Measurements from ENCODE around the gene RASGRP3.
"Not testable (repeated sequence)": the region's sequence is repeated elsewhere in the genome, so short reads cannot be mapped to it uniquely, and the experiment has no call there.

RASGRP3 gene

DNA sequence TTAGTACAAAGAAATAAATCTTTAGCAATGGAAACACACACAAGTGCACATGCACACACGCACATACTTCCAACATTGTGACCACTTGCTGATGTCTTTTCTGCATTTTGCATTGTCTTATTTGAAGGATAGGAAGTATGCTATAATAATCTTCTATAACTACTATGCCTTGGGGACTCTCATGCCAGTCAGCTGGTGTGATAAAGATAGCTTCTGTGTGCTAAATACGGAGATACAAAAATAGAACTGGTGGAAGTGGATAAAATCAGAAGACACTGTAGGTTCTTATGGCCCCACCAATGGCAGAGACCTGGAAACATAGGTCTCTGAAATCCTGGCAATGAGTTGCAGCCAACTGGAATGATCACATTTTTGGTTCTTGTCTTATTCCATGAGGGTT is 31.5 kb upstream of the RASGRP3 start:
- no peaks in the 10 kb centered on the region for H3K4me1 Mint-ChIP-seq (ENCODE audit: low read depth)
- H3K9me3 Mint-ChIP-seq, result no peaks in the 10 kb centered on the region
- H3K36me3 Mint-ChIP-seq (ENCODE audit: low read depth), result no peaks in the 10 kb centered on the region
- no peak overlapping the region for H3K4me3 Mint-ChIP-seq
- peaks cover 5% of the 10 kb centered on the region for H3K27me3 Mint-ChIP-seq
- H3K27ac Mint-ChIP-seq, result no peak overlapping the region

DNA sequence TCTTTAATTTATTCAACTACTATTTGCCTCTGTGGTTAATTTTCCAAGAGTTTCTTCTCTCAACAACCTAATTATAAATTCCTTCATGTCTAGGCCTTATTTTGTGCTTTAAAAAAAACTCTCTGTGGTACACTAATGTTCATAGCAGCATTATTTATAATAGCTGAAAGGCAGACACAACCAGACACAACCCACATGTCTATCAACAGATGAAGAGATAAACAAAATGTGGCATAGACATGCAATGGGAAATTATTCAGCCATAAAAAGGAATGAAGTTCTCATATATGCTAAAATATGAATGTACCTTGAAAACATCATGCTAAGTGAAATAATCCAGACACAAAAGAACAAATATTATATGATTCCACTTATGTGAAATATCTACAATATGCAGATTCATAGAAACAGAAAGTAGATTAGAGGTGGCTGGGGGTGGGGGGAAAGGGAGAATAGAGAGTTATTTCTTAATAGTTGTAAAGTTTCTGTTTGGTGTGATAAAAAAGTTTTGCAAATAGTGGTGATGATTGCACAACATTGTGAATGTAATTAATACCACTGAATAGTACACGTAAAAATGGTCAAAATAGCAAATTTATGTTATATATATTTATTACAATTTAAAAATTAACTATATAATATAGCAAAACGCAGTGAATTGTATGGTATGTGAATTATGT is 28.1 kb upstream of the RASGRP3 start:
- H3K4me1 Mint-ChIP-seq (ENCODE audit: low read depth), result no peaks in the 10 kb centered on the region
- H3K27ac Mint-ChIP-seq, result no peak overlapping the region
- peaks cover 12% of the 10 kb centered on the region for H3K9me3 Mint-ChIP-seq

GRCh38 chr2:33451214-33451613 is 25.2 kb upstream of the RASGRP3 start:
- no peaks in the 10 kb centered on the region for H3K27me3 Mint-ChIP-seq
- peaks cover 4% of the 10 kb centered on the region for H3K36me3 Mint-ChIP-seq (ENCODE audit: low read depth)
- H3K4me1 Mint-ChIP-seq (ENCODE audit: low read depth), result no peaks in the 10 kb centered on the region
- H3K9me3 Mint-ChIP-seq, result peaks cover 12% of the 10 kb centered on the region
- H3K4me3 Mint-ChIP-seq, result no peak overlapping the region
- no peak overlapping the region for H3K27ac Mint-ChIP-seq

More for the DNA sequence above, 28.1 kb upstream of the RASGRP3 start:
- H3K36me3 Mint-ChIP-seq (ENCODE audit: low read depth), result no peaks in the 10 kb centered on the region
- H3K4me3 Mint-ChIP-seq, result no peak overlapping the region
- H3K27me3 Mint-ChIP-seq, result peaks cover under 1% of the 10 kb centered on the region

- Mint-ChIP-seq H3K4me3 (no peak overlapping the region), H3K9me3 (peaks cover 12% of the 10 kb centered on the region), H3K27ac (no peak overlapping the region), H3K27me3 (no peaks in the 10 kb centered on the region), H3K4me1 (ENCODE audit: low read depth) (no peaks in the 10 kb centered on the region), H3K36me3 (ENCODE audit: low read depth) (peaks cover 4% of the 10 kb centered on the region)
Observed at GRCh38 chr2:33451825-33452224, 24.6 kb upstream of the RASGRP3 start.

DNA sequence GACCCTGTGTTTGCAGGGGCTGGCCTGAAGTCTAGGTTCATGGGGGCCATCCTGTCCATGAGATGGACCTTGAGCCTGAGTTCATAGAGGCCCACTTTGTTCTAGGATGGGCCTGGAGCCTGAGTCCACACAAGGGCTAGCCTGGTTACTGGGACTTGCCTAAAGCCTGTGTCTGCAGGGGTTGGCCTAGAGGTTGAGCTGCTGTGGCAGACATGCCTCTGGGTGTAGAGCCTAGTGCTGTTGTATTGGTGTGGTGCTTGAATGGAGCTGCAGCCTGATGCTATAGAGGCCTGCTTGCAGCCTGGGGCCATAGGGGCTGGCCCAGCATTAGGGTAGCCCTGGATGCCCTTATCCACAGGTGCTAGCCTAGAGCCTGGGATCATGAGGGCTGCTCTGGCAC is 23.9 kb upstream of the RASGRP3 start:
- H3K27me3 Mint-ChIP-seq, result no peaks in the 10 kb centered on the region
- no peak overlapping the region for H3K4me3 Mint-ChIP-seq
- H3K27ac Mint-ChIP-seq, result no peak overlapping the region
- H3K36me3 Mint-ChIP-seq (ENCODE audit: low read depth), result peaks cover 4% of the 10 kb centered on the region
- peaks cover 2% of the 10 kb centered on the region for H3K4me1 Mint-ChIP-seq (ENCODE audit: low read depth)
- peaks cover 12% of the 10 kb centered on the region for H3K9me3 Mint-ChIP-seq

DNA sequence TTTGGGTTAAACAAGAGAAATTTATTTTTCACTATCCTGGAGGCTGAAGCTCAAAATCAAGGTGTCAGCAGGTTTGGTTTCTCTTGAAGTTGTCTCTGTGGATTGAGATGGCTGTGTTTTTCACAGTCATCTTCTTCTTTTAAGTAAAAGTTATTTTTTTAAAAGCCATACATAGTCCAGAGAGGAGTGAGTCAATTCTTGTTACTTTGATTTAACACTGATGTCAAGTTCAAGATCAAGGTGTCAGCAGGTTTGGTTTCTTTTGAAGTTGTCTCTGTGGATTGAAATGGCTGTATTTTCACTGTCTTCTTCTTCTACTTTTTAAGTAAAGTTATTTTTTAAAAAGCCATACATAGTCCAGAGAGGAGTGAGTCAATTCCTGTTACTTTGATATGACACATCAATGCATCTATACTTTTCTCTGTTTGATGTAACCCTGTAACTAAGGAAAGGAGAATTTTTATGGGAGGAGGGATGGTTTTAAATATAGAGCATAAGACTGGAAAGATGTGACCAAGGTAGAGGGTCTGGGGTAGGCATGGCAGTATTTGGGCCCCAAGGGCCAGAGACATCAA is 22.5 kb upstream of the RASGRP3 start:
- H3K36me3 Mint-ChIP-seq (ENCODE audit: low read depth), result peaks cover 4% of the 10 kb centered on the region
- peaks cover 12% of the 10 kb centered on the region for H3K9me3 Mint-ChIP-seq
- H3K4me3 Mint-ChIP-seq, result no peak overlapping the region
- H3K27me3 Mint-ChIP-seq, result no peaks in the 10 kb centered on the region
- peaks cover 3% of the 10 kb centered on the region for H3K4me1 Mint-ChIP-seq (ENCODE audit: low read depth)
- no peak overlapping the region for H3K27ac Mint-ChIP-seq

DNA sequence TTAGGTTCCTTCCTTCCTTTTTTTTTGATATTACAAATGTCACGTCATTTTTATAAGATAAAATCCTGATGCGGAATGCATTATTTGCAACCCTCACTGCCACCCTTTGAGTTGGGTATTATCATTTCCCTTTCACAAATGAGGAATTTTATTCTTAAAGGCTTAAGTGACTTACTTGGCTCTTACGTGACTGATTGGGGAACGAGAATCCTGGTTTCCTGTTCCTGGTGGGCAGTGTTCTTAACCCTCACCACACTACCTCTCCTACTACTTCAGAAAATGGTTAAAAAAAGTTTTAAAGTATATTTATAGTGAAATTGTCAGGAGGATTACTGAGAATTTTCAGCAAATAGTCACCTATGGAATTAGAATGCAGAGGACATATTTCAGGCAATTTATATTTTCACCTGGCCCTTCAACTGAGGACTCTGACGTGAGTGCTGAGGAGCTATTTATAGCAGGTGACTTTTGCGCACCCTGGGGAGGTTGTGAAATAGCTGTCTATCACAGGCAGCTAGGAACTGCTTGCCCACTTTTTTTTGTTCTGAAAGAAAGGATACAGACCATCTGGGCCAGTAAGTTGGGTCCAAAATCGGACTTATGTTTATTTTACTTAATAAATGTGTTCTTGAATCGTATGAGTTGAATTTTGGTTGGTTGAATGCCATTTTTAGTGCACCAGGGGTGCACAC is 18.7 kb upstream of the RASGRP3 start:
- Mint-ChIP-seq H3K36me3 (ENCODE audit: low read depth) (peaks cover 4% of the 10 kb centered on the region), H3K9me3 (no peaks in the 10 kb centered on the region), H3K4me1 (ENCODE audit: low read depth) (peaks cover 3% of the 10 kb centered on the region), H3K4me3 (no peak overlapping the region), H3K27ac (no peak overlapping the region), H3K27me3 (no peaks in the 10 kb centered on the region)

GRCh38 chr2:33458248-33458819 is 18.1 kb upstream of the RASGRP3 start:
- Mint-ChIP-seq H3K27ac (no peak overlapping the region), H3K4me1 (ENCODE audit: low read depth) (peaks cover 3% of the 10 kb centered on the region), H3K36me3 (ENCODE audit: low read depth) (peaks cover 4% of the 10 kb centered on the region), H3K4me3 (no peak overlapping the region), H3K27me3 (no peaks in the 10 kb centered on the region), H3K9me3 (no peaks in the 10 kb centered on the region)

DNA sequence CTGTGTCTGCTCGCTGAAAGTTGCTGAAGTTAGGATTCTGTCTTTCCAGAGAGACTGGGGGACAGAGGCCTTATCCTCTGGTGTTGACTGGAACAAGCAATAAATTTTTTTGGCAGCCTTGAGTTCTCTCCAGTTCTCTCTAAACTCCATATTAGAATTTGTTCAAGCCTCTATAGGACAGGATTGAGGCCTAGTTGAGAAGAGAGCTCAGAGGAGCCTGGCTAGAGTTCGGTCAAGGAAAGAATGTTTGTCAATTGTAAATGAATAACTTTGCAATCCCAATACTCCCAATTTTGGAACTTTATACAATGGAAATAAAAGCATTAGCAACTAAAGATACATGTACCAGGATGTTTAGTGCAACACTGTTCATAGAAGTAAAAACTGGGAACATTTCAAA is 16.7 kb upstream of the RASGRP3 start:
- Mint-ChIP-seq H3K4me1 (ENCODE audit: low read depth) (peaks cover 3% of the 10 kb centered on the region), H3K4me3 (no peak overlapping the region), H3K27ac (no peak overlapping the region), H3K36me3 (ENCODE audit: low read depth) (no peaks in the 10 kb centered on the region), H3K9me3 (no peaks in the 10 kb centered on the region), H3K27me3 (no peaks in the 10 kb centered on the region)

GRCh38 chr2:33462512-33462911 is 13.9 kb upstream of the RASGRP3 start:
- not testable (repeated sequence) for H3K27me3 Mint-ChIP-seq; H3K9me3 Mint-ChIP-seq; H3K4me1 Mint-ChIP-seq (ENCODE audit: low read depth); H3K36me3 Mint-ChIP-seq (ENCODE audit: low read depth); H3K27ac Mint-ChIP-seq; H3K4me3 Mint-ChIP-seq

DNA sequence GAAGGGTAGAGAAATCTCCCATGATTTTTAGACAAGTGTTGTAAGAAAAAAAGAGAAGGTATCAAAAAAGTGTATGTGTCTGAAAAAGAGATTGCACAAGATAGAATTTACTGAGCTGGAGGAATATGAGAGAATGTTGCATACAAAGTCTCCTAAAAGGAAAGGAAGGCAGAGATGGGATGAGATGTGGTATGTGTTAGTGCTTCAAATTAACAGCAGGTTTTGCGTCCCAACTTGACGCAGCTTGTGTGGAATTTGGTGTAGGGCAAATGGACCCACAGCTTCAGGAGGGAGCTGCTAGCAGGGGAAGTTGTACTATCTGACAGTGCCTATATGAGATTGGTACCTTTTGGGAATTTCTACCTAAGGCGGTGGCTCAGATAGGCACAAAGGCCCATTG is 9.0 kb upstream of the RASGRP3 start:
- Mint-ChIP-seq H3K27ac (no peak overlapping the region), H3K4me1 (ENCODE audit: low read depth) (no peaks in the 10 kb centered on the region), H3K27me3 (no peaks in the 10 kb centered on the region), H3K36me3 (ENCODE audit: low read depth) (no peaks in the 10 kb centered on the region), H3K4me3 (no peak overlapping the region), H3K9me3 (no peaks in the 10 kb centered on the region)

DNA sequence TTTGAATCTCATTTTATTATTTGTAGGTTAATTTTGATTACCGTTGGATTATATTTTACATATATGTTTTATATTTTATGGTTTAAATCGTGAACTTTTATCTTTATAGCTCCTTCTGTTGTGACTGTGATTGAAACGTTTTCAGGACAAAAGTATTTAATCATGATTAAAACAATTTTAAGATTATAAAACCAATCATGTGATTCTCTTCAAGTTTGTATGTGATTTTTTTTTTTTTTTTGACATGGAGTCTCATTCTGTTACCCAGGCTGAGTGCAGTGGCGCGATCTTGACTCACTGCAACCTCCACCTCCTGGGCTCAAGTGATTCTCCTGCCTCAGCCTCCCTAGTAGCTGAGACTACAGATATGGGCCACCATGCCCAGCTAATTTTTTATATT is 7.2 kb upstream of the RASGRP3 start:
- no peaks in the 10 kb centered on the region for H3K9me3 Mint-ChIP-seq
- no peak overlapping the region for H3K27ac Mint-ChIP-seq
- no peaks in the 10 kb centered on the region for H3K36me3 Mint-ChIP-seq (ENCODE audit: low read depth)
- no peak overlapping the region for H3K4me3 Mint-ChIP-seq
- H3K27me3 Mint-ChIP-seq, result no peaks in the 10 kb centered on the region
- no peaks in the 10 kb centered on the region for H3K4me1 Mint-ChIP-seq (ENCODE audit: low read depth)

DNA sequence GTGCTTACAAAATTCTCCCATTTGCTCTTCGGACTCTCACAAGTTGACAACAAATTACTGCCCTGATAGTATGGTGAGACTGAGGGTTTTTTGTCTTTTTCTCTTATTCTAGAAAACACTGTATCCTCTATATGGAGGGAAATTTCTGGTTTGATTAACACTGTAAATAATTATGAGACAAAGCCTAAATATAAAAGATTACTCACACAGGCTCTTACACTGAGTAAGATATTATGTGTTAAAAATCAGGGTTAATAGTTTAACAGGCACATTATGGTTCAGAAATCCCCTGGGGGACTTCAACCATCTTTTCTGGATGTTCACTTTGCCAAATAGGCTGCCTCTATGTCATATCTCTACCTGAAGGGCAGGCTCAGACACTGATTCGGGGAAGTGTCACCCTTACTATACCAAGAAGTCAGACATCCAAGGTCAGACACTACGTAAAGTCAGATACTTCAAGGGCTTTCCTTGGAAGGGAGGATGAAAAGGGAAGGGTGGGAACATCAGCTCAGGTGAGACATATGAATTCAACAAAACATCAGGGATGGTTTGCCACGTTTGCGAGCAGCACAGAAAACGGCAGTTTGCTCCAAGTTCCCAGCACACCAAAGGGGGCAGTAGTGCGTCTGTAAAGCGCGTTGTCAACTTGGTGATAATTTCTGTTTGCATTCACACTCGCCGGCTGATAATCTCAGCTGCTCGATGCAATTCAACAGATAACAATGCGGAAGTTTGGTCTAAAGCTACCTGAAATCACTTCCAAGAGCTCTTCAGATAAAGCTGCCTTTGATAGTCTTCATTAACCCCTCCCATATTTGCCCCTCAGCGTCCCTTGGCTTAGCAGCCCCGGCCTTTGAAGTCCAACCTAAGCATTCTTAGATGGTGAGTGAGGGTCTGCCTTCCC is 972 bp upstream of the RASGRP3 start:
- Mint-ChIP-seq H3K27me3 (no peaks in the 10 kb centered on the region), H3K27ac (peak overlapping the region; percentile 97), H3K36me3 (ENCODE audit: low read depth) (no peaks in the 10 kb centered on the region), H3K9me3 (no peaks in the 10 kb centered on the region), H3K4me3 (peak overlapping the region; percentile 89), H3K4me1 (ENCODE audit: low read depth) (peaks cover 44% of the 10 kb centered on the region)

- no peaks in the 10 kb centered on the region for H3K9me3 Mint-ChIP-seq
- peaks cover 47% of the 10 kb centered on the region for H3K4me1 Mint-ChIP-seq (ENCODE audit: low read depth)
- peak overlapping the region; percentile 89 for H3K4me3 Mint-ChIP-seq
- peak overlapping the region; percentile 97 for H3K27ac Mint-ChIP-seq
- no peaks in the 10 kb centered on the region for H3K27me3 Mint-ChIP-seq
- H3K36me3 Mint-ChIP-seq (ENCODE audit: low read depth), result no peaks in the 10 kb centered on the region
Observed at GRCh38 chr2:33476793-33477190, 343 bp downstream of the RASGRP3 start.

All from stimulated activated naive CD8-positive, alpha-beta T cell treated with anti-CD3 and anti-CD28 coated beads, Interleukin-15, Interleukin-2, amounts not matched to agents 100 ng/mL and 50 ng/mL, for 24 hours (primary cell).